ENCODE results near the gene CDKAL1.

DNA sequence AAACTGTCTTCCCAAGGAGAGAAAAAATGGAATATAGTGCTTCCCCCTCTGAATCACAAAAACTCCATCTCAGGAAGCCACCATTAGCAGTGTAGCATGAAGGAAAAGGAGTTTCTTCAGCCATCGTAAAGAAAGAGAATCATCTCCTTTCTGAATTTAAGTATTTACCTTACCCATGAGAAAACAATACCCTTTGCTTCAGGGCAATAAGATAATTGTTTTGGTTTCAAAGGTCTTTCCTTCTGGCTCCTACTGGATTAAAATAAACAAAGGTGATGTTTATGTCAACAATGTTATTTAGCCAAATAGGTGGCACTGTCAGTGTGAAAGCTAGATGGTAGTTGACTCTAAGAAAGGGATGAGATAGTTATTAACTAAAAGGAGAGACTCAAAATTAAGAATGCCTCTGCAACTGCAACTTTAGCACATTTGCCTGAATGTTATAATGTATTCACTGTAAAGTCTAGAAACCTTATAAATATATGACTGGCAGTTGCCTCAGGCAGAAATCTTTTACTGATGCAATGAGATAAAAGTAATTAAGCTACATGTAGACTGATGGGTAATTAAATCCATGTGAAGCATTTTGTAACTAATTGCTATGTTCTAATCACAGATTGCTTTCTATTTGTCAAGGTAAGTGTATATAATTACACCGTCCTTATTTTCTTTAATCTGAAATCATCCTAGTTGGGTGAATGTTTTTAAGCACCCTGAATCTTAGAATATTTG is 399.0 kb downstream of the CDKAL1 start:
- TF ChIP-seq, protein P1, sequence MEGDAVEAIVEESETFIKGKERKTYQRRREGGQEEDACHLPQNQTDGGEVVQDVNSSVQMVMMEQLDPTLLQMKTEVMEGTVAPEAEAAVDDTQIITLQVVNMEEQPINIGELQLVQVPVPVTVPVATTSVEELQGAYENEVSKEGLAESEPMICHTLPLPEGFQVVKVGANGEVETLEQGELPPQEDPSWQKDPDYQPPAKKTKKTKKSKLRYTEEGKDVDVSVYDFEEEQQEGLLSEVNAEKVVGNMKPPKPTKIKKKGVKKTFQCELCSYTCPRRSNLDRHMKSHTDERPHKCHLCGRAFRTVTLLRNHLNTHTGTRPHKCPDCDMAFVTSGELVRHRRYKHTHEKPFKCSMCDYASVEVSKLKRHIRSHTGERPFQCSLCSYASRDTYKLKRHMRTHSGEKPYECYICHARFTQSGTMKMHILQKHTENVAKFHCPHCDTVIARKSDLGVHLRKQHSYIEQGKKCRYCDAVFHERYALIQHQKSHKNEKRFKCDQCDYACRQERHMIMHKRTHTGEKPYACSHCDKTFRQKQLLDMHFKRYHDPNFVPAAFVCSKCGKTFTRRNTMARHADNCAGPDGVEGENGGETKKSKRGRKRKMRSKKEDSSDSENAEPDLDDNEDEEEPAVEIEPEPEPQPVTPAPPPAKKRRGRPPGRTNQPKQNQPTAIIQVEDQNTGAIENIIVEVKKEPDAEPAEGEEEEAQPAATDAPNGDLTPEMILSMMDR (IDR thresholded peaks at IDR 0.05): no peak
- TF ChIP-seq EZH2 (IDR thresholded peaks at IDR 0.05): no peak

Measured in neural progenitor cell (in vitro differentiated cells).